Measurements from ENCODE around the gene ULK4. TPM values are rescaled to one million over a fixed set of nuclear protein-coding genes. Genes with fewer than 3 reads are reported as not detected.

ULK4 gene
- total RNA-seq, 1 experiment from 2014 or later, result 4.2 TPM

GRCh38 chr3:41348401-41348800 lies 613.5 kb downstream of the ULK4 start:
- Mint-ChIP-seq H3K9me3 (ENCODE audit: unreplicated experiment) (no peaks in the 10 kb centered on the region), H3K27ac (ENCODE audit: unreplicated experiment) (no peak overlapping the region), H3K27me3 (ENCODE audit: insufficient read depth, unreplicated experiment) (no peaks in the 10 kb centered on the region), H3K4me3 (ENCODE audit: unreplicated experiment) (no peak overlapping the region), H3K4me1 (ENCODE audit: low read depth, unreplicated experiment) (no peaks in the 10 kb centered on the region), H3K36me3 (ENCODE audit: insufficient read depth, unreplicated experiment) (no peaks in the 10 kb centered on the region)
- no peaks in the 10 kb centered on the region for H3K27me3 ChIP-seq (replicated peaks; ENCODE audit: control insufficient read depth, insufficient read depth, low read length)
- CTCF ChIA-PET, result no interaction called here
- no peaks in the 10 kb centered on the region for H3K36me3 ChIP-seq (ENCODE audit: control insufficient read depth, insufficient read depth, low read length)
- TF ChIP-seq, protein P1, sequence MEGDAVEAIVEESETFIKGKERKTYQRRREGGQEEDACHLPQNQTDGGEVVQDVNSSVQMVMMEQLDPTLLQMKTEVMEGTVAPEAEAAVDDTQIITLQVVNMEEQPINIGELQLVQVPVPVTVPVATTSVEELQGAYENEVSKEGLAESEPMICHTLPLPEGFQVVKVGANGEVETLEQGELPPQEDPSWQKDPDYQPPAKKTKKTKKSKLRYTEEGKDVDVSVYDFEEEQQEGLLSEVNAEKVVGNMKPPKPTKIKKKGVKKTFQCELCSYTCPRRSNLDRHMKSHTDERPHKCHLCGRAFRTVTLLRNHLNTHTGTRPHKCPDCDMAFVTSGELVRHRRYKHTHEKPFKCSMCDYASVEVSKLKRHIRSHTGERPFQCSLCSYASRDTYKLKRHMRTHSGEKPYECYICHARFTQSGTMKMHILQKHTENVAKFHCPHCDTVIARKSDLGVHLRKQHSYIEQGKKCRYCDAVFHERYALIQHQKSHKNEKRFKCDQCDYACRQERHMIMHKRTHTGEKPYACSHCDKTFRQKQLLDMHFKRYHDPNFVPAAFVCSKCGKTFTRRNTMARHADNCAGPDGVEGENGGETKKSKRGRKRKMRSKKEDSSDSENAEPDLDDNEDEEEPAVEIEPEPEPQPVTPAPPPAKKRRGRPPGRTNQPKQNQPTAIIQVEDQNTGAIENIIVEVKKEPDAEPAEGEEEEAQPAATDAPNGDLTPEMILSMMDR (IDR thresholded peaks at IDR 0.05; ENCODE audit: insufficient read depth in 1 of 2, low read depth in 1 of 2, low read length in 1 of 2, severe bottlenecking in 1 of 2, unreplicated experiment in 1 of 2), result no peak
- POLR2A ChIA-PET, result no interaction called here
- DNase-seq, result no peak
- BruUV-seq (replicated peaks), result no TSS peak
- no peaks in the 10 kb centered on the region for H3K4me1 ChIP-seq
- H3K9me3 ChIP-seq, result no peaks in the 10 kb centered on the region
- intact Hi-C loops (cut with micrococcal nuclease; ENCODE audit: unreplicated experiment), result no loop called here
- no peak overlapping the region for H3K4me3 ChIP-seq (ENCODE audit: low read depth, low read length)

DNA sequence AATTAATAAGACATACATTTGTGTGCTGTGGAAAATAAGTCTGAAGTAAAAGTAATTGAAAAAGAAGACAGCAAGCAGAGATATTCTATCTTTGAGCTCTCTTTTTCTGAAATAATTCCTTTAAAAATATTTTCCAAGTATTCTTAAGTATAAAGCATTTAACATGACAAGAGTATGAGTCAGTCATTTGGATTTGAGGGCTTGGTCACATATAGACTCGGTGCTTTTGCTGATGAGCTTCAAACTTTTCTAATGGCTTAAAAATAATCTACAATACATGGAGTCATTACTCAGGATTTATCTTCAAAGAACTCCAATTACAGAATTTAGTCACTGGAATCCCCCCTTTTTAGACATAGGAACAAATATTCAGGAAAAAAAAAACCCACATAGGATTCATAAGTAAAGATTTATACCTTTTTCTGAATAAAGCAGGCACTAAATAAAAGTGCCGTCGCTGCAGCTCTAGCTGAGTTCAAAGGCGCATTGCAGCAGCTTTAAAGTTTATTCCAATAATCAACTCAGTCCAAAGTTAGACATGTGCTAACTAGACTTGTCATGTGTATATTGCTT lies 615.1 kb downstream of the ULK4 start:
- Mint-ChIP-seq H3K4me1 (ENCODE audit: low read depth, unreplicated experiment) (no peaks in the 10 kb centered on the region), H3K9me3 (ENCODE audit: unreplicated experiment) (no peaks in the 10 kb centered on the region), H3K4me3 (ENCODE audit: unreplicated experiment) (no peak overlapping the region), H3K36me3 (ENCODE audit: insufficient read depth, unreplicated experiment) (no peaks in the 10 kb centered on the region), H3K27me3 (ENCODE audit: insufficient read depth, unreplicated experiment) (no peaks in the 10 kb centered on the region), H3K27ac (ENCODE audit: unreplicated experiment) (no peak overlapping the region)
- CTCF ChIA-PET, result no interaction called here
- H3K4me1 ChIP-seq, result no peaks in the 10 kb centered on the region
- H3K4me3 ChIP-seq (ENCODE audit: low read depth, low read length), result no peak overlapping the region
- BruUV-seq (replicated peaks), result no TSS peak
- no peaks in the 10 kb centered on the region for H3K9me3 ChIP-seq
- intact Hi-C loops (cut with micrococcal nuclease; ENCODE audit: unreplicated experiment), result no loop called here
- no peaks in the 10 kb centered on the region for H3K36me3 ChIP-seq (ENCODE audit: control insufficient read depth, insufficient read depth, low read length)
- TF ChIP-seq, protein P1 (IDR thresholded peaks at IDR 0.05; ENCODE audit: insufficient read depth in 1 of 2, low read depth in 1 of 2, low read length in 1 of 2, severe bottlenecking in 1 of 2, unreplicated experiment in 1 of 2), result no peak
- POLR2A ChIA-PET, result no interaction called here
- no peaks in the 10 kb centered on the region for H3K27me3 ChIP-seq (replicated peaks; ENCODE audit: control insufficient read depth, insufficient read depth, low read length)
- DNase-seq, result no peak

DNA sequence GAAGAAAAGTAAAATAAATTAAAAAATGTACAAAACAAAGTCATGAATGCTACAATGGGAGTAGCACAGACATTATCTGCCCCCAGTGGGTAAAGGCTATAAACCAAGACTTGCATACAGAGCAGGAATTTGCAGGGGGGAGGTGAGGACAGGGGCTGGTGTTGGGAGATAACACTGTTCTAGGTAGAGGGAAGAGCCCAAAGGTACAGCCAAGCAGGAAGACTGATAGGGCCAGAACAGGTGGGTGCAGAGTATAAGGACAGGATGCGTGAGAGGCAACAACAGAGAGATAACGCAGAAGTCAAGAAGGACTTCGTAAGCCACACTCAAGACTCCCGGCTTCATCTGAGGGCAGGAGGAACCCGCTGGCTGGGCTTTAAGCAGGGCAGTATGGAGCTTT lies 616.1 kb downstream of the ULK4 start:
- TF ChIP-seq, protein P1 (IDR thresholded peaks at IDR 0.05; ENCODE audit: insufficient read depth in 1 of 2, low read depth in 1 of 2, low read length in 1 of 2, severe bottlenecking in 1 of 2, unreplicated experiment in 1 of 2), result no peak

More for the DNA sequence above, 616.1 kb downstream of the ULK4 start:
- no peak for DNase-seq
- no peaks in the 10 kb centered on the region for H3K36me3 ChIP-seq (ENCODE audit: control insufficient read depth, insufficient read depth, low read length)
- H3K27me3 ChIP-seq (replicated peaks; ENCODE audit: control insufficient read depth, insufficient read depth, low read length), result no peaks in the 10 kb centered on the region
- CTCF ChIA-PET, result no interaction called here
- no peaks in the 10 kb centered on the region for H3K4me1 Mint-ChIP-seq (ENCODE audit: low read depth, unreplicated experiment)
- intact Hi-C loops (cut with micrococcal nuclease; ENCODE audit: unreplicated experiment), result no loop called here
- no peaks in the 10 kb centered on the region for H3K9me3 ChIP-seq
- H3K36me3 Mint-ChIP-seq (ENCODE audit: insufficient read depth, unreplicated experiment), result no peaks in the 10 kb centered on the region
- POLR2A ChIA-PET, result no interaction called here
- no peak overlapping the region for H3K4me3 Mint-ChIP-seq (ENCODE audit: unreplicated experiment)
- H3K27ac Mint-ChIP-seq (ENCODE audit: unreplicated experiment), result no peak overlapping the region
- BruUV-seq (replicated peaks), result no TSS peak
- H3K27me3 Mint-ChIP-seq (ENCODE audit: insufficient read depth, unreplicated experiment), result no peaks in the 10 kb centered on the region
- H3K4me1 ChIP-seq, result no peaks in the 10 kb centered on the region
- H3K9me3 Mint-ChIP-seq (ENCODE audit: unreplicated experiment), result no peaks in the 10 kb centered on the region
- H3K4me3 ChIP-seq (ENCODE audit: low read depth, low read length), result no peak overlapping the region
